Left ventricle myocardium inferior (tissue), 1 donor: ENCODE results near the gene SLC10A2. TPM values are rescaled to one million over a fixed set of nuclear protein-coding genes. Genes with fewer than 3 reads are reported as not detected.

ENCODE experiments used
- DNase-seq: peaks from one replicate; pipeline ENCODE4 v3.0.0-alpha.2; 2020
- H3K27ac ChIP-seq: fragments of 200-600 bp; replicated peaks from 2 replicates; pipeline ENCODE4 v1.8.0; 2021
- H3K27me3 ChIP-seq: fragments of 200-600 bp; 2 replicates; pipeline ENCODE4 v1.8.0; 2021; ENCODE audit warnings: low read depth
- H3K36me3 ChIP-seq: fragments of 200-600 bp; 2 replicates; pipeline ENCODE4 v1.8.0; 2021
- H3K4me1 ChIP-seq: fragments of 200-600 bp; 2 replicates; pipeline ENCODE4 v1.8.0; 2021
- H3K4me3 ChIP-seq: fragments of 200-600 bp; 2 replicates; pipeline ENCODE4 v1.8.0; 2021; ENCODE audit warnings: mild to moderate bottlenecking, moderate library complexity
- H3K9me3 ChIP-seq: fragments of 200-600 bp; replicated peaks from 2 replicates; pipeline ENCODE4 v1.8.0; 2021
- CTCF ChIP-seq: fragments of 200-600 bp; IDR thresholded peaks from 2 replicates; pipeline ENCODE4 v1.8.0; 2021; ENCODE audit warnings: antibody characterized with exemption, mild to moderate bottlenecking, borderline replicate concordance
- intact Hi-C: fragments of 100-400 bp; cut with micrococcal nuclease; formaldehyde crosslinking; loops from one replicate; pipeline ENCODE4 v1.11.0; 2022
- total RNA-seq: library from RNA; stranded (reverse); fragmentation: NEBNext Ultra II Directional; extraction: Animal tissue kit (Norgen Biotek cat#: 25700); gene quantifications from one replicate; pipeline ENCODE4 v1.2.1, GENCODE V29; 2021
- donor health status: DM: no; HTN: yes; CAD: no; lungs with severe emphysema.

Gene SLC10A2
- total RNA-seq, 1 donor from 2014 or later, result not detected

GRCh38 chr13:103046676-103047075 lies 19.5 kb downstream of the SLC10A2 start:
- H3K27me3 ChIP-seq, result no peaks in the 10 kb centered on the region
- no peaks in the 10 kb centered on the region for H3K4me1 ChIP-seq
- TF ChIP-seq CTCF, result no peak
- no peak overlapping the region for H3K27ac ChIP-seq
- no peak for DNase-seq
- no peaks in the 10 kb centered on the region for H3K36me3 ChIP-seq
- no peak overlapping the region for H3K4me3 ChIP-seq
- intact Hi-C loops, result no loop called here
- H3K9me3 ChIP-seq, result no peaks in the 10 kb centered on the region

GRCh38 chr13:103044056-103044455 lies 22.2 kb downstream of the SLC10A2 start:
- no peak overlapping the region for H3K27ac ChIP-seq
- intact Hi-C loops, result no loop called here
- no peaks in the 10 kb centered on the region for H3K9me3 ChIP-seq
- TF ChIP-seq CTCF, result no peak
- no peaks in the 10 kb centered on the region for H3K36me3 ChIP-seq
- H3K27me3 ChIP-seq, result no peaks in the 10 kb centered on the region
- DNase-seq, result no peak
- H3K4me1 ChIP-seq, result no peaks in the 10 kb centered on the region
- no peak overlapping the region for H3K4me3 ChIP-seq

- no peak overlapping the region for H3K27ac ChIP-seq
- TF ChIP-seq CTCF, result no peak
- no peaks in the 10 kb centered on the region for H3K9me3 ChIP-seq
- H3K36me3 ChIP-seq, result no peaks in the 10 kb centered on the region
- intact Hi-C loops, result no loop called here
- H3K4me1 ChIP-seq, result no peaks in the 10 kb centered on the region
- H3K27me3 ChIP-seq, result no peaks in the 10 kb centered on the region
- DNase-seq, result no peak
- no peak overlapping the region for H3K4me3 ChIP-seq
These were observed 26.2 kb downstream of the SLC10A2 start for GRCh38 chr13:103040006-103040405.

- no peak for TF ChIP-seq CTCF
- Histone ChIP-seq H3K27me3 (no peaks in the 10 kb centered on the region), H3K36me3 (no peaks in the 10 kb centered on the region), H3K4me1 (no peaks in the 10 kb centered on the region), H3K27ac (no peak overlapping the region), H3K9me3 (no peaks in the 10 kb centered on the region), H3K4me3 (no peak overlapping the region)
- DNase-seq, result no peak
- intact Hi-C loops, result no loop called here
These were observed 27.0 kb downstream of the SLC10A2 start for GRCh38 chr13:103039183-103039582.

GRCh38 chr13:103036268-103036667 lies 29.9 kb downstream of the SLC10A2 start:
- intact Hi-C loops, result no loop called here
- Histone ChIP-seq H3K9me3 (no peaks in the 10 kb centered on the region), H3K4me3 (no peak overlapping the region), H3K27ac (no peak overlapping the region), H3K36me3 (no peaks in the 10 kb centered on the region), H3K27me3 (no peaks in the 10 kb centered on the region), H3K4me1 (no peaks in the 10 kb centered on the region)
- DNase-seq, result no peak
- no peak for TF ChIP-seq CTCF

- intact Hi-C loops, result no loop called here
- Histone ChIP-seq H3K4me3 (no peak overlapping the region), H3K4me1 (no peaks in the 10 kb centered on the region), H3K9me3 (no peaks in the 10 kb centered on the region), H3K27ac (no peak overlapping the region), H3K27me3 (no peaks in the 10 kb centered on the region), H3K36me3 (no peaks in the 10 kb centered on the region)
- no peak for DNase-seq
- TF ChIP-seq CTCF, result no peak
These were observed 32.2 kb downstream of the SLC10A2 start for GRCh38 chr13:103033999-103034398.
